ENCODE results near the gene FAM210B.
"Not testable (repeated sequence)": the region's sequence is repeated elsewhere in the genome, so short reads cannot be mapped to it uniquely, and the experiment has no call there.

Gene FAM210B

GRCh38 chr20:56403465-56403864 lies 44.7 kb downstream of the FAM210B start:
- no peak overlapping the region for H2AFZ ChIP-seq (ENCODE audit: low read length)
- peaks cover 50% of the 10 kb centered on the region for H3K79me2 ChIP-seq (ENCODE audit: low read length)
- H3K9ac ChIP-seq (ENCODE audit: low read length): no peak overlapping the region
- no peak overlapping the region for H3K4me3 ChIP-seq (ENCODE audit: low read length)
- H4K20me1 ChIP-seq (ENCODE audit: insufficient read depth, low read length): no peaks in the 10 kb centered on the region
- H3F3A ChIP-seq (ENCODE audit: insufficient read depth, low read length): 0 out of 2 replicates have a peak, but pooled peaks cover 3% of the 10 kb centered on the region
- TF ChIP-seq EZH2phosphoT487 (IDR thresholded peaks at IDR 0.05; ENCODE audit: low read length): no peak
- TF ChIP-seq CTCF (IDR thresholded peaks at IDR 0.05; ENCODE audit: low read length): no peak
- no peak for TF ChIP-seq EZH2 (optimal IDR thresholded peaks at IDR 0.05; ENCODE audit: low read depth, low read length)
- no peak for DNase-seq
- no peaks in the 10 kb centered on the region for H3K9me2 ChIP-seq (replicated peaks; ENCODE audit: insufficient read depth, low read length)
- H3K9me3 ChIP-seq (replicated peaks; ENCODE audit: insufficient read depth, low read length): no peaks in the 10 kb centered on the region
- H3K36me3 ChIP-seq (replicated peaks; ENCODE audit: insufficient read depth, low read length): peaks cover 23% of the 10 kb centered on the region
- no peaks in the 10 kb centered on the region for H3K4me1 ChIP-seq (ENCODE audit: low read length)
- no peak overlapping the region for H3K27ac ChIP-seq (ENCODE audit: low read length)
- no peaks in the 10 kb centered on the region for H3K27me3 ChIP-seq (replicated peaks; ENCODE audit: insufficient read depth, low read length)
- no peak overlapping the region for H3K4me2 ChIP-seq (ENCODE audit: low read depth, low read length)

- not testable (repeated sequence) for H3K4me1 ChIP-seq (ENCODE audit: low read length); H3K9me2 ChIP-seq (replicated peaks; ENCODE audit: insufficient read depth, low read length); H3K27ac ChIP-seq (ENCODE audit: low read length); DNase-seq; H3K4me2 ChIP-seq (ENCODE audit: low read depth, low read length); H3F3A ChIP-seq (ENCODE audit: insufficient read depth, low read length); H3K27me3 ChIP-seq (replicated peaks; ENCODE audit: insufficient read depth, low read length); H4K20me1 ChIP-seq (ENCODE audit: insufficient read depth, low read length); H3K9ac ChIP-seq (ENCODE audit: low read length); H3K4me3 ChIP-seq (ENCODE audit: low read length); H3K9me3 ChIP-seq (replicated peaks; ENCODE audit: insufficient read depth, low read length); H2AFZ ChIP-seq (ENCODE audit: low read length)
- peaks cover 18% of the 10 kb centered on the region for H3K36me3 ChIP-seq (replicated peaks; ENCODE audit: insufficient read depth, low read length)
- H3K79me2 ChIP-seq (ENCODE audit: low read length): peaks cover 31% of the 10 kb centered on the region
These were observed 46.6 kb downstream of the FAM210B start for GRCh38 chr20:56405356-56405755.

- no peak overlapping the region for H2AFZ ChIP-seq (ENCODE audit: low read length)
- no peak overlapping the region for H3K27ac ChIP-seq (ENCODE audit: low read length)
- no peak overlapping the region for H3K4me3 ChIP-seq (ENCODE audit: low read length)
- no peak for DNase-seq
- peaks cover 18% of the 10 kb centered on the region for H3K36me3 ChIP-seq (replicated peaks; ENCODE audit: insufficient read depth, low read length)
- no peaks in the 10 kb centered on the region for H3K4me1 ChIP-seq (ENCODE audit: low read length)
- no peaks in the 10 kb centered on the region for H3K27me3 ChIP-seq (replicated peaks; ENCODE audit: insufficient read depth, low read length)
- no peak overlapping the region for H3K9ac ChIP-seq (ENCODE audit: low read length)
- H3K9me2 ChIP-seq (replicated peaks; ENCODE audit: insufficient read depth, low read length): no peaks in the 10 kb centered on the region
- H3K9me3 ChIP-seq (replicated peaks; ENCODE audit: insufficient read depth, low read length): no peaks in the 10 kb centered on the region
- H4K20me1 ChIP-seq (ENCODE audit: insufficient read depth, low read length): no peaks in the 10 kb centered on the region
- TF ChIP-seq EZH2phosphoT487 (IDR thresholded peaks at IDR 0.05; ENCODE audit: low read length) (no peak), CTCF (IDR thresholded peaks at IDR 0.05; ENCODE audit: low read length) (no peak), EZH2 (optimal IDR thresholded peaks at IDR 0.05; ENCODE audit: low read depth, low read length) (no peak)
- H3K79me2 ChIP-seq (ENCODE audit: low read length): peaks cover 16% of the 10 kb centered on the region
- H3F3A ChIP-seq (ENCODE audit: insufficient read depth, low read length): no peaks in the 10 kb centered on the region
- no peak overlapping the region for H3K4me2 ChIP-seq (ENCODE audit: low read depth, low read length)
These were observed 48.1 kb downstream of the FAM210B start for GRCh38 chr20:56406910-56407309.

GRCh38 chr20:56409521-56409920 lies 50.7 kb downstream of the FAM210B start:
- no peak for DNase-seq
- no peaks in the 10 kb centered on the region for H4K20me1 ChIP-seq (ENCODE audit: insufficient read depth, low read length)
- H3K79me2 ChIP-seq (ENCODE audit: low read length): peaks cover 8% of the 10 kb centered on the region
- H3K4me3 ChIP-seq (ENCODE audit: low read length): no peak overlapping the region
- no peak overlapping the region for H3K9ac ChIP-seq (ENCODE audit: low read length)
- H3K36me3 ChIP-seq (replicated peaks; ENCODE audit: insufficient read depth, low read length): peaks cover 7% of the 10 kb centered on the region
- no peaks in the 10 kb centered on the region for H3K4me1 ChIP-seq (ENCODE audit: low read length)
- no peak overlapping the region for H2AFZ ChIP-seq (ENCODE audit: low read length)
- TF ChIP-seq EZH2 (optimal IDR thresholded peaks at IDR 0.05; ENCODE audit: low read depth, low read length) (no peak), CTCF (IDR thresholded peaks at IDR 0.05; ENCODE audit: low read length) (no peak), EZH2phosphoT487 (IDR thresholded peaks at IDR 0.05; ENCODE audit: low read length) (no peak)
- H3F3A ChIP-seq (ENCODE audit: insufficient read depth, low read length): no peaks in the 10 kb centered on the region
- no peak overlapping the region for H3K27ac ChIP-seq (ENCODE audit: low read length)
- no peaks in the 10 kb centered on the region for H3K9me3 ChIP-seq (replicated peaks; ENCODE audit: insufficient read depth, low read length)
- H3K27me3 ChIP-seq (replicated peaks; ENCODE audit: insufficient read depth, low read length): no peaks in the 10 kb centered on the region
- no peak overlapping the region for H3K4me2 ChIP-seq (ENCODE audit: low read depth, low read length)
- no peaks in the 10 kb centered on the region for H3K9me2 ChIP-seq (replicated peaks; ENCODE audit: insufficient read depth, low read length)
